Glomerular visceral epithelial cell (primary cell): ENCODE measurements around the gene PEAR1.

Experiments
- DNase-seq: peaks from one replicate; pipeline ENCODE4 v3.0.0-alpha.2; 2016; ENCODE audit errors: extremely low spot score

The PEAR1 gene

DNA sequence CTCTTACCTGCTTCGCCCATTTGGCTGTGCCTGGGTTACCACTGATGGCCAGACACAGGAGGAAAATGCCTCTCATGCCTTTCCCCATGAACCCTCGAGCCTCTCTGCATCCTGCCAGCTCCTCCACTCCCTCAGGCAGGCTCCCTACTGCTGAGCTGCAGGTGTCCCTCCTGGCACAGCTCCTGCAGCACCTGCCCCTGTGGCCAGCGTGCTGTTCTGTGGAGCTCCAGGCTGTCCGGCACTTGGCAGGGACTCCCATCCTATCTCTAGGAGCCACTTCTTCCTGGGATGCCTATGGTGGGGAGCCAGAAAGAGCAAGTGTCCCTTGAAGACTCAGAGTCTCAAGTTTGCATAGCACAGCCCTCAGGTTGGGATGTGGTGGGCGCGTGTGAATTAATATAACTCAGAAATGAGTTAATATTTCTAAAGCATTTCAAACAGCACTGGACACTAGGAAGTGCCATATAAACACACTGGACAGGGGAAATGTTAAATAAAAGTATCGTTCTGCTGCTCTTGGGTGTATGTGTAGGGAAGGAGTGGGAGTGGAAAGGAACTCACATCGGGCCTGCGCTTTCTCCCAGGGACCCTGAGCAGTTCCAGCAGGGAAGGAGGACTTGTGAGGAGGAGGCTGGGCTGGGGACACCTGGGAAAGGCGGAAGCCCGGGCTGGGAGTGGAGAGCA, 29.6 kb downstream of the PEAR1 start:
- no peak for DNase-seq

DNA sequence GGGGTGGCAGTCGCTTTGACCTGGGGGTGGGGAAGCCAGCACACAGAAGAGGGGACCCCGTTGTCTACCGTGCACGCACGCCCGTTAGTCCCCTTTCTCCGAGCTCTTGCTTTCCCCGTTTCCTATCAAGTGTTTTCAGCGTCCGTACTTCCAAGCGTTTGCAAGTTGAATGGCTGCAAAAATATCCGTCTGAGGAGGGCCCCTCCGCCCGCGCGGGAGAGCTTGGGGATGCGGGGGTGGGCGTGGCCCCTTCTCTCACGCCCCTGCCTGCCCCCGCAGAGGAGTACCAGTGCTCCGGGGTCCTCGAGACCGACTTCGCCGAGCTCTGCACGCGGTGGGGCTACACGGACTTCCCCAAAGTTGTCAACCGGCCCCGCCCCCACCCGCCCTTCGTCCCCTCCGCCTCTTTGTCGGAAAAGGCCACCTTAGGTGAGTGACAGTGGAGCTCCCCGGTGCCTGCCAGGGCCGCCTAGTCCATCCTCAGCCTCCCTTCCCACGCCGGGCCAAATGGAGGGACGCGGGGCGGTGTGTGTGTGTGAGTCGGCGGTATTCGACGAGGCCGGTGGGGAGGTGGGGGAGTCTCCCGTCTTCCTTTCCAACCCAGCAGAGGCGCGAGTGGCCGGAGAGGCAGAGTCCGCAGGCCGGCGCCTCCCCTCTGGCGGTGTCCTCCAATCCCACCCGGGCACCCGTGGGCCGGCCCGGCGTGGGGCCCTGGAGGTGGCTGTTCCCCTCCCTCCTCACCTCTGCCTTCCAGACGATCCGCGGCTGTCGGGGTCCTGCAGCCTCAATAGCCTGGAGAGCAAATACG, 30.4 kb downstream of the PEAR1 start:
- DNase-seq = no peak

DNA sequence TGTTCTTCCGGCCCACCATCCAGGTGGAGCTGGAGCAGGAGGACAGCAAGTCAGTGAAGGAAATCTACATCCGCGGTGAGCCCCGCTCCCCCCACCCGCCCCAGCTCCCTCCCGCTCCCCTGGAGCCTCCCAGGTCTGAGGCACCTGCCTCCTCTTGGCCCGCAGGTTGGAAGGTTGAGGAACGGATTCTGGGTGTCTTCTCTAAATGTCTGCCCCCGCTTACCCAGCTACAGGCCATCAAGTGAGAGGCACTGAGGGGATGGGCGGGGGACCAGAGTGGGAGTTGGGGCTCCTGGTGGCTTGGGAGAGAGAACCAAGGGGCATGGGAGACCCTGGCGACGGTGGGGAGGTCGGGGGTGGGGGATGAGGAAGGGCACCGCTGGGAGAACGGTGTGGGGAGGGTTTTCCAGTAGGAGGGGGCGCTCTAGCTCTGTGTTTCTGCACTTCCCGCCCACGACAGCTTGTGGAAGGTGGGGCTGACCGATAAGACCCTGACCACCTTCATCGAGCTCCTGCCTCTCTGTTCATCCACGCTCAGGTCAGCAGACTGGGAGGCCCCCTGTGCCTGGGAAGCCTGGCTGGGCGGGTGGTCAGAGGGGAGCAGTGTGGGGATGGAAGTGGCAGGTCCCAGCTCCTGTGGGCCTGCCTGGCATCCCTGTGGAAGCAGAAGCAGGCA, 31.1 kb downstream of the PEAR1 start:
- DNase-seq = no peak

DNA sequence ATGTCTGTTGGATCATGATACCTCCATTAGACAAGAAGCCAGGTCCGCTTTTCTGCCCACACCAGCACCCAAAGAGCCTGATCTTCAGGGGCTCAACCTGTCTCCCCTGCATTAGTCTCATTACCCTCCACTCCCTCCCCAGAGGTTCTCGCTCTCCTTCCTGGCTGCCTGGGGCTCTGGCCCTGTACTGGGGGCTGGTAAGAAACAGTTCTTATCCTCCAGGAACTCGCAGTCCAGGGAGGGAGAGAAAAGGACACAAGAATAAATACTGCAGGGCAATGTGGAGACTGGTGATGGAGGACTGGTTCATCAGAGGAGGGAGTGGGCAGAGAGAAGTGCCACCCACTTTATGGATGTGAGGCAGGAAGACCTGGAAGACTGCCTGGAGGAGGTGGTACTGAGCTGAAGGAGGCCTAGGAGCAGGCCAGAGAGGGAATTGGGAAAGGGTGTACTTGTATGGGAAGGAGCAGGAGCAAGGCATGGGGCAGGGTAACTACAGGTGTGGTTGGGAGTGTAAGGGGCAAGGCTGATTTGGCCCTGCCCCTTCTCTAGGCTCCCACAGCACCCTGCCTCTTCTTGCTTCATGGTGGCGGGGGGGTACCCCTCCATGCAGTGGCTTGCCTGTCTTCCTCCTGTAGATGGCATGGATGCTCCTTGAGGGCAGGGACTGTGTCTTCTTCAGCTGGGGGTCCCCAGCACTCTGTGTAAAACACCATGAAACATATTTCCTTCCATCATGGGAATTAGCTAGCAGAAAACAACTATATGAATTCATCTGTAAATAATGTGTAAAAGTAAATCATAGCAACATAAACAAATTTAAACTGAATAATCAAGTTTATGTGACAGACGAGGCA, 31.9 kb downstream of the PEAR1 start:
- no peak for DNase-seq

DNA sequence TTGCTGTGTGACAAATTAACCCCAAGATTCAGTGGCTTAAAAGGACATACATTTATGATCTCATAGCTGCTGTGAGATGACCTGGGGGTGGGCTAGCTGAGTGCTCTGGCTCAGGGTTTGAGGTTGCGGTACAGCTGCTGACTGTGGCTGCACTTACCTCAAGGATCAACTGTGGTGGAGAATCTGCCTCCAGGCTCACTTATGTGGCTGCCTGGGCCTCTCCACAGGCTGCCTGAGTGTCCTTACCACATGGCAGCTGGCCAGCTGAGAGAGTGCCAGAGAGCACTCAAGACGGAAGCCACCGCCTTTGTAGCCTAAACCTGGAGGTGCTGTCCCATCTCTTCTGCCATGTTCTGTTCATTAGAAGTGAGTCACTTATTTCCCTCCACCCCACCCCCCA, 32.7 kb downstream of the PEAR1 start:
- DNase-seq = peak; percentile 99

DNA sequence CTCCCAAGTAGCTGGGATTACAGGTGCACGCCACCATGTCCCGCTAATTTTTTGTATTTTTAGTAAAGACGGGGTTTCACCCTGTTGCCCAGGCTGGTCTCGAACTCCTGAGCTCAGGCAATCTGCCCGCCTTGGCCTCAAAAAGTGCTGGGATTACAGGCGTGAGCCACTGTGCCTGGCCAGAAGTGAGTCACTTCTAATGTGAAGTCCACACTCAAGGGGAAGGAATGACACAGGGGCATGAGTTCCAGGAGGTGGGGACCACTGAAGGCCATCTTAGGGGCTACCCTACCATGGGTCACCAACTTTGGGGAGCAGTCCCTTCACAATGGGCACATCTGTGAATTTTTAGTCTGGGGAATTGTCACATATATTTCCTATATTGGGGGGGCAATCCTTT, 33.2 kb downstream of the PEAR1 start:
- DNase-seq = peak; percentile 18

DNA sequence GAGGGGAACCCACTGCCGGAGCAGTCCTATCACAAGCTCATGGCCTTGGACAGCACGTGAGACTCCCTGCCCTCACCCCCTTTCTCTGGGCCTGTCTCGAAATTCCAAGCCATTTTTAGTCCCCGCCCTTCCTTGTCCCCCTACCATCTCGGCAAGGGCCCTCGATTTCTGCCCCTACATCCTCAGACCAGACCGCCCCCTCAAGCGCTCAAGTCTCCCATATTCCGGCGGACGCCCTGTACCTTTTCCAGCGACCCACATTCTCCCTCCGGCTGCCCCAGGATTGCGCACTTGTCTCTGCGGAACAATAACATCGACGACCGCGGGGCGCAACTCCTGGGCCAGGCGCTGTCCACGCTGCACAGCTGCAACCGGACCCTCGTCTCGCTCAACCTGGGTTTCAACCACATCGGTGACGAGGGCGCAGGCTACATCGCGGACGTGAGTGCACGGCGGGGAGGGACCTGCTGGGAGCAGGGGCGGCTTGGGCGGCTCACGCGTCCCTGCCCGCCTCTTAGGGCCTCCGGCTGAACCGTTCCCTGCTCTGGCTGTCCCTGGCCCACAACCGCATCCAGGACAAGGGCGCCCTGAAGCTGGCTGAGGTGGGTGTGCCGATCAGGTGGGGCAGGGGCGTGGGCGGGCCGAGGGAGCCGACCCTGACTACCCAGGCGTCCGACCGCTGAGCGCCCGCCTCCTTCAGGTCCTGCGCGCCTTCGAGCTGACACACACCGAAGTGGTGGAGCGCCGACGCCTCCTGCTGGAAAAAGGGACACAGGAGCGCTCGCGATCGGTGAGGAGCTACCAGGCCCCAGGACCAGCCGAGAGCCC, 33.9 kb downstream of the PEAR1 start:
- peak; percentile 79 for DNase-seq

DNA sequence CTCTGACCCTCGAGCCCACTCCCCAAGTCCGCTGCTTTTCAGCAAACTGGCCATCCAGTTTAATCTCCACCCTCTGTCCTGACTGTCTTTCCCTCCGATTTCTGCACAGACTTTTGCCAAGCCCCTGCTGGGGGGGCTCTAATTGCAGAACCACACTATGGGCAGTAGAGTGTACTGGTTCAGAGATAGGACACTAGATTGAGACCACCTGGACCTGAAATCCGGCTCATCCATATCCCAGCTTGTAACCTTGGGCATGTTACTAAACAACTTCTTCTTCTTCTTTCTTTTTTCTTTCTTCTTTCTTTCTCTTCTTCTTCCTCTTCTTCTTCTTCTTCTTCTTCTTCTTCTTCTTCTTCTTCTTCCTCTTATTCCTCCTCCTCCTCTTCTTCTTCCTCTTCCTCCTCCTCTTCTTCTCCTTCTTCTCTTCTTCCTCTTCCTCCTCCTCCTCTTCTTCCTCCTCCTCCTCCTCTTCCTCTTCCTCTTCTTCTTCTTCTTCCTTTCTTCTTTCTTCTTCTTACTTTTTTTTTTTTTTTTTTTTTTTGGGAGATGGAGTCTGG, 34.6 kb downstream of the PEAR1 start:
- no peak for DNase-seq

DNA sequence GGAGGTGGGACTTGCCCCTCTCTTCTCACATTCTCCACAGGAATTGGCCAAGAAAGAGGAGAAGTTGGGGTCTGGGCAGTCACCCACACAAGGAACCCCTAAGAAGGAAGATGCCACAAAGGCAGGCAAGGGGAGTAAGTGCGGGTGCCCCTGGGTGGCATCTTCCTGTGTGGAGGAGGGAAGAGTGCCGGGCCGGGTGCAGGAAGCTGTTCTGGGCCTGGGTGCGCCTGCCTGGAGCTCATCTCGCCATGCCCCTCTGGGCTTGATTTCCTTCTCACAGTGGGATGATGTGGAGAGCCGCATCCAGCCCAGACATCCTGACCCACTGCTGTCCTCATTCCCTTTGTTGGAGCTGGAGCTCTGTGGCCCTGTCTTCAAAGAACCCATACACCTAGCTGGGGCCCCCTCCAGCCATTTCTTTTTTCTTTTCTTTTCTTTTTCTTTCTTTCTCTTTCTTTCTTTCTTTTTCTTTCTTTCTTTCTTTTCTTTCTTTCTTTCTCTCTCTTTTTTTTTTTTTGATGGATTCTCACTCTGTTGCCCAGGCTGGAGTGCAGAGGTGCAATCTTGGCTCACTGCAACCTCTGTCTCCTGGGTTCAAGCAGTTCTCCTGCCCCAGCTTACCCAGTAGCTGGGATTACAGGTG, 36.2 kb downstream of the PEAR1 start:
- DNase-seq = no peak

DNA sequence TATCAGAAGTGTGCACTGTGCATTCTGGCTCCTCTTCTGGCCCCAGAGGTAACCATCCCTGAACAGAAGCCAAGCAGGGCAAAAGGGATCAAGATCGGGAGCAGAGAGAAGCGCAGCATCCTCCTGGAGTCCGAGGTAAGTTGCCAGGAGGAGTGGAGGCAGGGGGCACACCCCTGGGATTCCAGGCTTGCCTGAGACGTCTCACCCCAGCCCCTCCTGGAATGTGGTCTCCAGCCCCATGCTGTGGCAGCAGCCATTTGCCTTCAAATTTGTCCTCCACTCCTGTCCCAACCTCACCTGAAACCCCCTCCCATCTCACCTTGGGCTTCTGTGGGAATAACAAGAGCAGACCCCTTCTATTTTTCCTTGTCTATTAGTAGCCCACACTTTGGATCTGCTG, 37.0 kb downstream of the PEAR1 start:
- DNase-seq = no peak

DNA sequence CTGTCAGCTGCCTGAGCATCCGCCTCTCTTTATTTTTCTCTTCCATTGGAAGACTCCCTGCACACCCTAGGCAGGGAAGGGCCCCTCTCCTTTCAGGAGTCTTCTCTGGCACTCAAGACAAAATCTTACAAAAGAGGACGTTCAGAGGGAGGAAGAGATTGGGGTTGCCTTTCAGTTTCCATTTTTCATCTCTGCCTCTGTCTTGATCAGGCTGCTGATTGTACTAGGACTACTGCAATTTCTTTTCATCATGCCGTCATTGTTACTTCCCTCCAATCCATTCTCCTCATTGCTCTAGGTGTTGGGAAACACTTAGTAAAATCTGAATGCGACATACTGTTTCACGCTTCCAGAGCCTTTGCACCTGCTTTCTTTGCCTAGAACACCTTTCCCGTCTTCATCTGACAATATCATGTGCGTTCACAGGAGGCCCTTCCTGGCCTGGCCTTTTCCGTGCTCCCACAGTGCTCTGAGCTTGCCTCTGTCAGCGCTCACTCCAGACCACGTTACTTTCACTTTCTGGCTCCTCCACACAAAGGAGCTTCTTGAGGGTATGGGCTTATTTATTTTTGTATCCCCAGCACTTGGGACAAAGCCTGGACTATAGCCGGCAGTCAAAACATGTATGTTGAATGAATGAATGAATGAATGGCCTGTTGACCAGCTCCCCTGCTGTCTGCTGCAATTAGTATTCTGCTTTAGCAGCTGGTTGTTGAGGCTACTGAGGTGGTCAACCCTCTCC, 37.9 kb downstream of the PEAR1 start:
- DNase-seq = no peak

DNA sequence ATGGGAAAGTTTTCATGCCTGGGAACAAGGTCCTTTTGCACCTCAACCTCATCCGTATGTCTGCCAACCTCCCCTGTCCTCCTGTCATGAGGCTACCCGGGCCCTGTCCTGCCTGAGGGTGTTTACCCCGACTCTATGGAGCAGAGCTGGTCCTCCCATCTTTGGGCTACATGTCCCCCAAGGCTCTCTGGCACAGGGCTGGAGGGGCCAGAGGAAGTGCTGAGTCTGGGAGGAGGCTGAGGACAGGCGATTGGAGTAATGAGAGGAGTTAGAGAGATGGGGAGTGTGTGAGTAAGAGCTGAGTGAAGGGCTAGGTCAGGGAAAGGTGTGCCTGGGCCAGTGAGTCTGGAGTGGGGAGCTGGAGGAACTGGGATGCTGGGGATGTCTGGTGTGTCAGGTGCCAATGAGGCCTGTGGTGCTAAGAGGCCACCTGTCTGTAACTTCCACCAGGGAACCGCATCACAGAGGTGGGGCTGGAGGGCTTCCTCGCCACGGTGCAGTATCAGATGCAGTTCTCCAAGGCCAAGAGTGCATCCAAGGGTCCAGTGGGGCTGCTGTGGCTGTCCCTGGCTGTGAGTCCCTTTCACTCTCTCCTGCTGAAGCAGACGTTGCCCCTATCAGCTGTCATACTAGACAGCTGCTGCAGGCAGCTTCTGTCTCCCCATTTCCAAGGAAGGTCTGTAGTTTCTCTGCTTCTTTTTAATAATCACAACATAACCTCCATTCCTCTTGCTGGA, 38.6 kb downstream of the PEAR1 start:
- DNase-seq = no peak

DNA sequence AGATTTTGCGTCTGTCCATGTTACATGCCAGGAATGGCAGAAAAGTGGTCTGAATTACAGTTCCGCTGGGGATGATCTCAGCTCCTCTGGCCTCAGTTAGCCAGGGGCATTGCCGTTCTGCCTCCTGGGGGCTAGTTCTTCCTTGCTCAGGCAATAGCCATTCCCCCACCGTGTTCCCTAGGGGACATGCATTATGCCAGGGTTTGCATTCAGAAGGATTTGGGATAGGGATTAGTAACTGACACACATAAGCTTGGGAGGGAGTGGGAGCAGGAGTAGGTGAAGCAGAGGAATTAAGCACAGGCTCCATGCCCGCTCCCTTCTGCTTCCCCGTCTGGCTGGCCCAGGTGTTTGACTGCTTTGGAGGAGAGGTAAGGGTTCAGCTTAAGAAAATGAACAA, 39.6 kb downstream of the PEAR1 start:
- no peak for DNase-seq

DNA sequence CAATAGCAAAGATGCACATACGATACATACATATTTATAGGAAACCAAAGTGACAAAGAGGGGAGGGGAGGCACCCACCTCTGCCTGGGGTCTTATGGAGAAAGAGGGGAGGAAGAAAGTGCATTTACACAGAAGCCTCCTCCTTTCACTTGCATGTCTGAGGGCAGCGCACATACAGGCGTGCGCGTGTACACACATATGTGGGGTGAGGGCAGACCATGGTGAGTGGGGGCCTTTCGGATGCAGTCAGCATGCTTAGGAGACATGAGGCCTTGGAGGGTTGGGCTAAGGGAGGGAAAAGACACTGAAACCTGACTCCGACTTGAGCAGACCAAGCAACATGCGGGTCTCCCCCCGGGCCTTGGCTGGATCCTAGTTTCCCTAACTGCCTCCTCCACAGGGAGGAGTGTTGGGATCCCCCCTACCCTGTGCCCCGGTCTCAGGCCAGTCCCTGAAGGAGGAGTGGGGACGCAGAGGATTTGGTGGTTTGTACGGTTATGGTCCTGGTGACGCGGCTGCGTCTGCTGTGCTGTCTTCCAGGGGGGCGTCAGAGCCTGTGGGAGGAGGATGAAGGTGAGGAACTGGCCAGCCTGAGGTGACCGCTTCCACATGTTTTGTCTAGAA, 42.1 kb downstream of the PEAR1 start:
- DNase-seq = no peak

DNA sequence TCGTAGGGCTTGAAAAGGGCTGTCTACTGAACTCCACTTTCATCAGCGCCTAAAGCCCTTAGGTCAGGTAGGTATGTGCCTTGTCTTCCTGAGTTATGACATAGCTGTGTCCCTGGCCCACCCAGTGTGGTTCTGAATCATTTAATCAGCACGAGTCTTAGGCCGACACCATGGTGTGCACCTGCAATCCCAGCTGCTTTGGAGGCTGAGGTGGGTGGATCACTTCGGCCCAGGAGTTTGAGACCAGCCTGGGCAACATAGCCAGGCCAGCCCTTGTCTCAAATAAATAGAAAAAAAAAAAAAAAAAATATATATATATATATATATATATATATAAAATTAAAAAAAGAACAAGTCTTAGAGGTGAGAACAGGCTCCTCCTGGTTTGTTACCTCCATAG, 42.7 kb downstream of the PEAR1 start:
- DNase-seq = no peak

DNA sequence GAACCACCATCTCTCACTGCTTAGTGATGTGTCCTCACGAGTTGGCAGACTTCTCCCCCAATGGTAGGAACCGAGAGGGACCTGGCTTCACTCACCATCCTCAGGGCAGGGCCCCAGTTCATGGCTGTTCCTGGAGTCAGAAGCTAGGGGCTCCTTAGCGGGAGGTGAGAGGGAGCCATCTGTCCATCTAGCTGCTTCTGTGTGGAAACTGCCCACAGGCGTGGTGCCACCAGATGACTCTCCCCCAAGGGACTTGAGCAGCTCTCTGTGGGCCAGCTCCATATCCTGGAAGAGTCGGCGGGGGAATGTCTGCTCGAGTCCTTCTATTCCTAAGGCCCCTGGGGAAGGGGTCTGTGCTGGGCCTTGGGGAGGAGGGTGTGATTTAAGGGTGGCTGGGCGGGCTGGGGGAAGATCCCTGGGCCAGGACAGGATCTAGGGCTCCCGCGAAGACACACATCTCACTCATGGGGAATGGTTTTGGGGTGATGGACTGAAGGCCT, 43.3 kb downstream of the PEAR1 start:
- DNase-seq = no peak

DNA sequence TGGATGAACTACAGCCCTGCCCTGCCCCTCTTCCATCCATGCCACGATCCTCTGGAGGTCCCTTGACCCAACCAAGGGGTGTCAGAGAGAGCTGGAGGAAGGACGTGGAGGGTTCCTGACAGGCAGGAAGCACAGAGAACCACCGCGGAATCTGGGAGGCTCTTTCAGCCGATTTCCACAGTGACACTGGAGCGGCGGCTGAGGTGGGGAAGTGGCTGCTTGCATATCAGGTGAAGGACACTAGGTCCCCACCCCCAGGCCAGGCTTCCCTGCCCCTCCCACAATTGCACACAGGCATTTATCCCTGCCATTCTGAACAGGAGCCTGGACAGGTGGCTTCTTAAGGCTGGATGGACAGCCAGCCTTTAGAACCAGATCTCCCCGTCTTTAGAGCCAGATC, 44.4 kb downstream of the PEAR1 start:
- DNase-seq = no peak

DNA sequence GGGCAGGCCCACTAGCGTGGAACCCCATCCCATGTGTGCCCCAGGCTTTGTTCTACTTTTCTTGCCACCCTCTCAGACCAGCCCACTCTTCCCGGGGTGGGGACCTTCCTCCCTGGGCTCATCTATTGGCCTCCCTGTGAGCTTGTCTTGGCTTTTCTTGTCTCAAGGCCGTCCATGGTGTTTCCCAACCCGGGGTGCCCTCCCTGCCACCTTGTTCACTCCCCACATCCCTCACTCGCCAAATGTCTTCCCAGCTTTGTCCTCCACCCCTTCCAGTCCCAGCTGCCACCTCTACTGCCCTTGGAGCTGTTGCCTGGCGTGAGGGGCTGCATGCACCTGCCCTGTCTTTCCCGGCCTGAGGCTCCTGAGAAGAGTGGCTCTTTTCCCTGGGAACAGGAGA, 45.3 kb downstream of the PEAR1 start:
- DNase-seq = no peak
